Activated CD4-positive, alpha-beta T cell treated with anti-CD3 and anti-CD28 coated beads, Interleukin-2, amount 10 ng/mL, durations not matched to agents 24 days and 14 days (primary cell): Measurements from ENCODE around the gene TERC. TPM values are rescaled to one million over a fixed set of nuclear protein-coding genes. Genes with fewer than 3 reads are reported as not detected.

Source experiments
- DNase-seq: peaks from one replicate; pipeline ENCODE4 v3.0.0; 2022
- H3K27ac Mint-ChIP-seq: one replicate; pipeline ENCODE4 v1.8.0; 2022; ENCODE audit warnings: mild to moderate bottlenecking, mixed read lengths
- H3K27me3 Mint-ChIP-seq: one replicate; pipeline ENCODE4 v1.8.0; 2022; ENCODE audit warnings: mixed read lengths
- H3K36me3 Mint-ChIP-seq: one replicate; pipeline ENCODE4 v1.8.0; 2022; ENCODE audit warnings: low read depth, mild to moderate bottlenecking, mixed read lengths
- H3K4me1 Mint-ChIP-seq: one replicate; pipeline ENCODE4 v1.8.0; 2021; ENCODE audit warnings: mixed read lengths
- H3K4me3 Mint-ChIP-seq: one replicate; pipeline ENCODE4 v1.8.0; 2022; ENCODE audit warnings: mild to moderate bottlenecking, moderate library complexity, mixed read lengths
- H3K9me3 Mint-ChIP-seq: one replicate; pipeline ENCODE4 v1.8.0; 2021; ENCODE audit warnings: mixed read lengths
- intact Hi-C: fragments of 100-400 bp; cut with micrococcal nuclease; formaldehyde crosslinking; loops from one replicate; pipeline ENCODE4 v1.15.1; 2023
- total RNA-seq: library from RNA; stranded (reverse); gene quantifications from 2 replicates; pipeline ENCODE4 v1.2.3, GENCODE V29; 2022

TERC gene
- total RNA-seq, 1 donor from 2014 or later = not detected

DNA sequence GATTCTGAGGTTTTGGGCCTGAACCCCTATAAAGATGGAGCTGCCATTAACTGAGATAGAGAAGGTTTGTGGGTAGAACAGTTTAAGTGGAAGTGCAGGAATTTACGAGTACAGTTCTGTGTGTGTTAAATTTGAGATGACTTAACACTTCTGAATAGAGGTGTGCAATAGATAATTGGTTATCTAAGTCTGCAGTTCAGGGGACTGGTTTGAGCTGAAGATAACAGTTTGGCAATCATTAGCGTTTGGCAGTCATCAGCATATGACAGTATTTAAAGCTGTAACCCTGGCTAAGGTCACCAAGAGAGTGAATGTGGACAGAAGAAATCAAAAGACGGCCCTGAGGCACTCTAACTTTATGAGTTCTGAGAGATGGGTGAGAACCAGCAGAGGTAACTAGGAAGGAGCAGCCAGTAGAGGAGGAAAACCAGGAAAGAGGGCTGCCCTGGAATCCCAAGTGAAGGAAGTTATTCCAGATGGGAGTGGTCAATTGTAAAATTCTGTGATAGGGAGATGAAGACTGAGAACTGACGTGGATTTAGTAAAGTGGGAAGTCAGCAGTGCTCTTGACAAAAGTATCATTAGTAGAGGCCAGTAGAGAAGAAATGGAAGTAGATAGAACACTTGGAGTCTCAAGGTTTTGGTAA, 16.5 kb upstream of the TERC start:
- intact Hi-C loops = no loop called here
- Mint-ChIP-seq H3K27me3 (no peaks in the 10 kb centered on the region), H3K9me3 (no peaks in the 10 kb centered on the region), H3K27ac (peak overlapping the region; percentile 48), H3K36me3 (peaks cover 64% of the 10 kb centered on the region), H3K4me3 (peak overlapping the region; percentile 33), H3K4me1 (peaks cover 37% of the 10 kb centered on the region)
- DNase-seq = no peak

DNA sequence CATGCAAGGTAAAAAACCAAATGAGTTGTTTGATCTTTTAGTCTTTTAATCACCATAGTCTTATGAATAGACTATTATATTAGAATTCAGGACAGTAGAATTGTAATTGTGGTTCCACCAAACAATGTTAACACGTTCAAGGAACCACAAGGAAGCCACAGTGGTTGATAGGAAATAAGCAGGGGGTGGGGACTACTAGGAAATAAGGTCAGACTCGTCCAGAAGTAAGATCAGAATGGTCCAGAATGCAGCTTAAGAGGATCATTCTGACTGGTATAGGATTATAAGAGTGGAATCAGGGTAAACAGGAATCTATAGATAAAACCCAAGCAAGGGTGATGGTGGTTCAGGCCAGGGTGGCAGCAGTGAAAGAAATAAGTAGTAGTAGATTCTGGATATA, 15.9 kb upstream of the TERC start:
- Mint-ChIP-seq H3K27me3 (no peaks in the 10 kb centered on the region), H3K4me3 (peak overlapping the region; percentile 33), H3K27ac (peak overlapping the region; percentile 48), H3K9me3 (no peaks in the 10 kb centered on the region), H3K4me1 (peaks cover 42% of the 10 kb centered on the region), H3K36me3 (peaks cover 64% of the 10 kb centered on the region)
- intact Hi-C loops = no loop called here
- DNase-seq = peak; percentile 71

DNA sequence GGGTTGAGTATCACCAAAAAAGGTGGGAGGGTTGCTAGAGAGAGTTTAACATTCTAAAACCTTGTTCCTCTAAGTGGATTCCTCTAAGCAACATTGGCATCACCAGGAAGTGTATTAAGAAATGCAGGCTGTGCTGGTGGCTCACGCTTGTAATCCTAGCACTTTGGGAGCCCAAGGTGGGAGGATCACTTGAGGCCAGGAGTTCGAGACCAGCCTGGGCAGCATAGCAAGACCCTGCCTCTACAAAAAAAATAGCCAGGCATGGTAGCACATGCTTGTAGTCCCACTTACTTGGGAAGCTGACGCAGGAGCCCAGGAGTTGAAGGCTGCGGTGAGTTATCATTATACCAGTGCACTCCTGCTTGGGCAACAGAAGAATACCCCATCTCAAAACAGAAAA, 13.0 kb upstream of the TERC start:
- Mint-ChIP-seq H3K4me3 (no peak overlapping the region), H3K36me3 (peaks cover 75% of the 10 kb centered on the region), H3K27ac (no peak overlapping the region), H3K27me3 (no peaks in the 10 kb centered on the region), H3K4me1 (peaks cover 55% of the 10 kb centered on the region), H3K9me3 (no peaks in the 10 kb centered on the region)
- intact Hi-C loops = no loop called here
- no peak for DNase-seq

DNA sequence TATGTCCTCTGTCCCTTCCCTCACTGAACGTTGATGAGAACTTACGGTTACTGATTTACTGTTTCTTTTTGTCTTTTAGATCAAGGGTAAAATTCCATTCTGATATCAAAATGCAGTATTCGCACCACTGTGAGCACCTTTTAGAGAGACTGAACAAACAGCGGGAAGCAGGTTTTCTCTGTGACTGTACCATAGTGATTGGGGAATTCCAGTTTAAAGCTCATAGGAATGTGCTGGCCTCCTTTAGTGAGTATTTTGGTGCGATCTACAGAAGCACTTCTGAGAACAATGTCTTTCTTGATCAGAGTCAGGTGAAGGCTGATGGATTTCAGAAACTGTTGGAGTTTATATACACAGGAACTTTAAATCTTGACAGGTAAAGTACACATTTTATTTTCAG, 9.3 kb upstream of the TERC start:
- no peak for DNase-seq
- intact Hi-C loops = loop anchor here (1.0 to 5.0 kb wide), 3 partner anchors 17 to 1098 kb away; partner anchors contain the start of gene RPL22L1
- peaks cover 38% of the 10 kb centered on the region for H3K4me1 Mint-ChIP-seq

DNA sequence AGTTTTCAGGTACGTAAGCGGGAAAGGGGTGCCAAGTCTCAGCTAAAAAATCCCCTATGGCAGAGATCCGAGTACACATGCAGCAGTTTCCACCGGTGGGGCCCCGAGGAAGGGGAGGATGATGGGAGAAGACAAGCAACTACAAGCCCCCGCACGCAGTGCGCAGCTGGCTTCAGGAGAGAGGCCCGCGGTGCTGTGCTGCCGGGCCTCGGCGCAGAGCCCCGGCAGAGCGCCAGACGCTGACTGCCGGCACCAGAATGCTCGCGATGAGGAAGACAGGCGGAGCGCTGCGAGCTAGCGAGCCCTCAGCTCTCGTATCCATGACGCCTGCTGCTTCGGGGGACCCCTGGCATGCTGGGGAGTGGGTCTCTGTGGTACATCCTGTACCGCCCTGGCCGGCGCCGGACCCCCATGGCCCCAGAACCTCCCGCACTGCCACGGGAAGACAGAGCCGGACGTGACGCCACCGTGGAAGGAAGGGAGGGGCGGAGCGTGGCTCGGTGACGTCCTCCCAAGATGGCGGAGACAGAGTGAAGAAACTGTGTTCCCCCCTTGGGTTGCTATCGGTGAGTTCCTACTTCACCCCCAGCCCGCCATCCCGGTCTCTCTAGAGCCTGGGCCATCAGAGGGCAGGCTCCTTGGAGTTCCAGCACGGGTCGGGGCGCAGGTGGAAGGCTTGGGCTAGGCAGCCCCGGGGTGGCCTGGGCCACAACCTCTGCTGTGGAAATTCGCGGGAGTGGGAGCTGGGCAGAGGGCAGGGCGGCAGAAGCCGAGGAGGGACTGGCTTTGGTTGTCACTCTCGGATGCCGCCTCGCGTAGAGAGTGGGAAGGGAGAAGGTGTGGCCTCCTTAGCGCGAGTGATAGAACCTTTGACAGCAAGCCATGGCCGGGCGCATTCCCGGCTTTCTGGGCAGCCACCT, 8.3 kb upstream of the TERC start, which contains the start of gene MYNN:
Gene MYNN, plus strand, starts transcription at position 500 of the 920 bp plus-strand sequence. CDS start 900 bp downstream, outside the sequence.
- Mint-ChIP-seq H3K4me1 (peaks cover 31% of the 10 kb centered on the region), H3K27ac (peak within 1 kb of the TSS; percentile 100), H3K36me3 (peaks cover 40% of the 10 kb centered on the region), H3K27me3 (no peaks in the 10 kb centered on the region), H3K9me3 (no peaks in the 10 kb centered on the region), H3K4me3 (peak within 1 kb of the TSS; percentile 99)
- intact Hi-C loops = loop anchor here (1.0 to 5.0 kb wide), 5 partner anchors 9 to 1099 kb away; partner anchors contain the start of genes LRRC34, LRRIQ4, PHC3 and RPL22L1
- peak; percentile 98 for DNase-seq

More for the DNA sequence above, 9.3 kb upstream of the TERC start:
- Mint-ChIP-seq H3K36me3 (peaks cover 48% of the 10 kb centered on the region), H3K27ac (peak overlapping the region; percentile 100), H3K9me3 (no peaks in the 10 kb centered on the region), H3K27me3 (no peaks in the 10 kb centered on the region), H3K4me3 (peak overlapping the region; percentile 99)

DNA sequence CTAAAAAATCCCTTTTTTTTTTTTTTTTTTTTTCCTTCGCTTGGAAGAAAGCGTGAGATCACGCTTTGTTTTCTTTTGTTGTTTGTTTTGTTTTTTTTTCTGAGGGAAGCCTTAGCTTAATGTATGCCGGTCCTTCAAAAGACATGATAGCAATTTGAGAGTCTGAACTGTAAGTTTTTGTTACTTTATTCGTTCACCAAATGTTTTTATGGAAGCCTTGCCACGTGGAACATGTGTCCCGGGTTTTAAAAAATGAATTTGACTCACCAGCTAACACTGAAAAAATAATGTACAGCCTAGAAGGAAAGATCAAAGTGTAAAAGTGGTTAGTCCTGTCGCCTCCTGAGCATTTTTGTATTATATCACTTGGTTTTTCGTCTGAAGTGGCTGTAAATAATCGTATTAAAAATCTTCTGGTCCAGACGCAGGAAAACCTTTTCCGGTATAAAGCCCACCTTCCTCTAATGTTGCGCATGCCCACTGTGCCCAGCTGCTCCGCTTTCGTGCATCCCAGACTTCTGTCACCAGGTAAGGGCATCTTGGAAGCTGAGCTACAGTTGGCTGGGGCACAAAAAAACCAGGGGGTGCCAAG, 7.5 kb upstream of the TERC start:
- Mint-ChIP-seq H3K36me3 (peaks cover 33% of the 10 kb centered on the region), H3K4me3 (peak overlapping the region; percentile 99), H3K27me3 (no peaks in the 10 kb centered on the region), H3K4me1 (peaks cover 28% of the 10 kb centered on the region), H3K27ac (peak overlapping the region; percentile 100), H3K9me3 (no peaks in the 10 kb centered on the region)
- no peak for DNase-seq
- intact Hi-C loops = loop anchor here (2.0 to 5.0 kb wide), 3 partner anchors 285 to 1100 kb away; partner anchors contain the start of genes PHC3 and RPL22L1

DNA sequence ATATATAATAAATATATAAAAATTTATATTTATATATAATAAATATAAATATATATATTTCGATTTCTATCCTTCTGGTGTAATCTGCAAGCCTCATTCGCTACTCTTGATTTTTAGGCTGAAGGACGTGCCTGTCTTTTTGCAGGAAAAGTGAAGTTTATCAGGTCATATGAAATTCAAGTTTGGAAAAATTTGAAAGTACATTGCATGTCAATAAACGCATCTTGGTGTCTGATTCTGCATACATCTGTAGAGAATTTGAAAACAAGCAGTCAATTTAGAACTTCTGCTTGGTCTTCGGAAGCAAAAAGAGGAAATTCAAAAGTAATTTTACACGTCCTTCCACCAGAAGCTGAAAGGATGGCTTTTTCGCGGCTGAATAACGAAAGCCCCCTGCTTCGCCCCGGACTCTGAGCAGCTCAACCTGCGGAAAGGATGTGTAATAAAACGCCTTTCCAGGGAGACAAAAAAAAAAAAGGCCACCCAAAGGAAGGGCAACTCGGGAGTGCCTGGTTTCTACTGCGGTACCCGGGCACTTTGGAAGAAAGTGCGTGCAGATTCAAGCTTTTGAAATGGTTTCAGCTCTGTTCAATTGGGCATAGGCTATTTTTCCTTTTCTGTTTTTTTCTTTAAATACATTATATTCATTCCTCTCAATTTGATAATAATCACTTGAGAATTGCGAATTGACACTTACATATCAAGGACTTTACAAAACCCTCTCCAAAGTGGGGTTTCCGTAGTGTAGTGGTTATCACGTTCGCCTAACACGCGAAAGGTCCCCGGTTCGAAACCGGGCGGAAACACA, 6.8 kb upstream of the TERC start:
- Mint-ChIP-seq H3K4me3 (peak overlapping the region; percentile 99), H3K27me3 (no peaks in the 10 kb centered on the region), H3K9me3 (no peaks in the 10 kb centered on the region), H3K36me3 (peaks cover 27% of the 10 kb centered on the region), H3K27ac (peak overlapping the region; percentile 100), H3K4me1 (peaks cover 24% of the 10 kb centered on the region)
- intact Hi-C loops = loop anchor here (2.0 to 5.0 kb wide), 3 partner anchors 286 to 1101 kb away; partner anchors contain the start of genes PHC3 and RPL22L1
- DNase-seq = peak; percentile 92

DNA sequence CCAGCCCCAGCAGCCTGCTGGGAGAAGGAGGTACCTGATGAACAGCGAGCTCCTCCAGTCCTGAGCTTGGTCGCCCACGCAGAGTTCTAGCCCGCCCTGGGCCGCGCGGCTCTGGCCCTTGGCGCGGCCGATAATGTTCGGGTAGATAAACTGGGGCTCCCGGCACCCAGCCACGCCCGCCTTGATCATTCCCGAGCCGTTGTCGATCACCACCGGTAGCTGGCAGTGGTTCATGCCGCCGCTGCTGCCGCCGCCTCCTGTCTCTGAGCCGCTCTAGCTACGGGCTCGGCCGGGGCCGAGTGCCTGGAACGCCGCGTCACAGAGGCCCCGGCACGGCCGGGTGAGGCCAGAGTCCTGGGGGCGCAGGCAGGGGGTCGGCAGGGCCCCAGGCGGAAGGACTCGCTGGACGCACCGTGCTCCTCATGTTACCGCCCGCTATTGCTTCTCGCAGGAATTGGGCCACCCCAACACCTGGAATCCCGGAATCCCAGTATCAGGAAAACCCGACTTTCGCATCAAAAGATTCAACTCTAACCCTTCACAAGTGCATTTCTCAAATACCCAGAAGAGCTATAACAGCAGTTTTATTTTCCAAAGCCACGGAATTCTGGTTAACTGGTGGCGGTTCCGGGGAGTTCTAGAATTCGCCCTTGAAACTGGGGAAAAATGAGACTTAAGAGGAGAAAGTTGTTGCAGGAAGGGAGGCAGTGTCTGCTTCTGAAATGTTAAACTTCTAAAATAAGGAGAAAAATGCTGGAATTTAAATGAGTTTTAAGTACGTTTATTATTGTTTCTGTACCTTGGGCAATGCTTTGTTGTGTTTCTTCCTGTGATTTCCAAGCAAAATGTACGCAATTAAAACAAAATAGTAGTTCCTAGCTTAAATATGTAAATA, 4.7 kb upstream of the TERC start, which contains the start of gene ACTRT3:
Gene ACTRT3, minus strand, starts transcription at position 275 of the 895 bp plus-strand sequence. Its CDS starts 41 bp downstream, at position 234.
- H3K9me3 Mint-ChIP-seq = no peaks in the 10 kb centered on the region
- no peaks in the 10 kb centered on the region for H3K27me3 Mint-ChIP-seq
- H3K27ac Mint-ChIP-seq = peak within 1 kb of the TSS; percentile 84
- peak within 1 kb of the TSS; percentile 78 for H3K4me3 Mint-ChIP-seq
- DNase-seq = peak; percentile 86
- peaks cover 10% of the 10 kb centered on the region for H3K36me3 Mint-ChIP-seq
- intact Hi-C loops = loop anchor here (5.0 kb wide), 2 partner anchors 288 to 1103 kb away; partner anchors contain the start of gene RPL22L1
- peaks cover 18% of the 10 kb centered on the region for H3K4me1 Mint-ChIP-seq

DNA sequence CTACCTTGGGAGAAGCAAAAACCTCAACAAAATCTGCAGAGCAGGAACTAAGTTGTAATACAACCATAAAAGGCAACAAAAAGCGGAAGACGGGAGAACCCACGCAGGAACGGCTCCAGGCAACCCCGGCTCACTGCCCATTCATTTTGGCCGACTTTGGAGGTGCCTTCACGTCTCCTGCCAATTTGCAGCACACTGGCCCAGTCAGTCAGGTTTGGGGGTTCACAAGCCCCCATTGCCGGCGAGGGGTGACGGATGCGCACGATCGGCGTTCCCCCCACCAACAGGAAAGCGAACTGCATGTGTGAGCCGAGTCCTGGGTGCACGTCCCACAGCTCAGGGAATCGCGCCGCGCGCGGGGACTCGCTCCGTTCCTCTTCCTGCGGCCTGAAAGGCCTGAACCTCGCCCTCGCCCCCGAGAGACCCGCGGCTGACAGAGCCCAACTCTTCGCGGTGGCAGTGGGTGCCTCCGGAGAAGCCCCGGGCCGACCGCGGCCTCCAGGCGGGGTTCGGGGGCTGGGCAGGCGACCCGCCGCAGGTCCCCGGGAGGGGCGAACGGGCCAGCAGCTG, 463 bp downstream of the TERC start:
- H3K9me3 Mint-ChIP-seq = no peaks in the 10 kb centered on the region
- intact Hi-C loops = loop anchor here (1.0 to 5.0 kb wide), 6 partner anchors 9 to 592 kb away; partner anchors contain the start of genes GPR160, LRRC34, LRRIQ4 and MYNN
- H3K4me3 Mint-ChIP-seq = peak overlapping the region; percentile 96

DNA sequence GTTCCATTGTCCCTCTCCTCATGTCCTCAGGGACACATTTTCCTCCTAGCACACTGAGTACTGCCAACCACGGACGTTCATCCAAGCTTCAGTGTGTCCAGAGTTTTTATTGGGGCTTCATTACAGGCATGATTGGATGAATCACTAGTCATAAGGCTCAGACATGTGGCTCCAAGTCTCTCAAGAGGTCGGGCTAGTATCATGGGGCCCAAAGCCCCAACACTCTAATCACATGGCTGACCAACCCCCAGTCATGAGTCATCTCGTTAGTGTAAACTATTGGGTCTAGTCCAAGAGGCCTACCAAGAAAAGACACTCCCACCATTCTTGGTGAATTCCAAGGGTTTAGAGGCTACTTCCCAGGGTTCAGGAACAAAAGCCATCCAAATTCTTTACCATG, 4.4 kb downstream of the TERC start:
- intact Hi-C loops = loop anchor here (5.0 kb wide), 1 partner anchor 277 kb away; the partner anchor contains the start of gene GPR160

More for the DNA sequence above, 463 bp downstream of the TERC start:
- peak; percentile 86 for DNase-seq
- peak overlapping the region; percentile 98 for H3K27ac Mint-ChIP-seq
- peaks cover 4% of the 10 kb centered on the region for H3K36me3 Mint-ChIP-seq
- no peaks in the 10 kb centered on the region for H3K27me3 Mint-ChIP-seq
- peaks cover 21% of the 10 kb centered on the region for H3K4me1 Mint-ChIP-seq

DNA sequence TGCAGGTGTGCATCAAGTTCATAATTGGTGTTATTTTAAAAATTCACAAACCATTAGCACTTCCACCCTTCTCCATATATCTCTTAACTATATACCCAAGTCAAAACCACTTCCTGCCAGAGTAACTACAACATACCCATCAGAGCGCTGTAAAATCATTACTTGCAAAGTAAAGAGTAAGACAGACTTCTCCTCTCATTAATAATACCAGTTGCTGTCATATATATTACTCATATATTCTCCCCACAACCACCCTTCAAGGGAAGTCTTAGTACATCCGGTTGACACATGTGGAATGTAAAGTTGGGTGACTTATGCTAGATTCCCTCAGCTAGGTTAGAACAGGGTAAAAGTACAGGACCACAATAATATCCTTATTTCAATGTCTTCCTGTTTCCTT, 5.6 kb downstream of the TERC start:
- Mint-ChIP-seq H3K36me3 (peaks cover 2% of the 10 kb centered on the region), H3K9me3 (peaks cover 8% of the 10 kb centered on the region), H3K27ac (peak overlapping the region; percentile 26), H3K4me3 (peak overlapping the region; percentile 19), H3K4me1 (peaks cover 18% of the 10 kb centered on the region), H3K27me3 (peaks cover 9% of the 10 kb centered on the region)
- intact Hi-C loops = loop anchor here (5.0 kb wide), 2 partner anchors 97 to 103 kb away; partner anchors contain the start of gene MECOM
- DNase-seq = no peak

More for the DNA sequence above, 4.4 kb downstream of the TERC start:
- Mint-ChIP-seq H3K27me3 (peaks cover 6% of the 10 kb centered on the region), H3K9me3 (peaks cover 8% of the 10 kb centered on the region), H3K4me3 (no peak overlapping the region), H3K27ac (no peak overlapping the region), H3K4me1 (peaks cover 25% of the 10 kb centered on the region), H3K36me3 (peaks cover 4% of the 10 kb centered on the region)
- DNase-seq = peak; percentile 49
